GM18909 (cell line): ENCODE measurements around the gene MYH10.

Experiments
- ATAC-seq: cut with Tn5 transposase; IDR thresholded peaks from one replicate; pipeline ENCODE4 v1.9.1; 2021; ENCODE audit warnings: mild to moderate bottlenecking; ENCODE audit not compliant: unreplicated experiment, poor library complexity

Gene MYH10

GRCh38 chr17:8649157-8650118 lies 18.9 kb upstream of the MYH10 start:
- ATAC-seq: no peak

GRCh38 chr17:8647956-8648355 lies 17.4 kb upstream of the MYH10 start:
- ATAC-seq: no peak

GRCh38 chr17:8647202-8647601 lies 16.7 kb upstream of the MYH10 start:
- ATAC-seq: no peak

DNA sequence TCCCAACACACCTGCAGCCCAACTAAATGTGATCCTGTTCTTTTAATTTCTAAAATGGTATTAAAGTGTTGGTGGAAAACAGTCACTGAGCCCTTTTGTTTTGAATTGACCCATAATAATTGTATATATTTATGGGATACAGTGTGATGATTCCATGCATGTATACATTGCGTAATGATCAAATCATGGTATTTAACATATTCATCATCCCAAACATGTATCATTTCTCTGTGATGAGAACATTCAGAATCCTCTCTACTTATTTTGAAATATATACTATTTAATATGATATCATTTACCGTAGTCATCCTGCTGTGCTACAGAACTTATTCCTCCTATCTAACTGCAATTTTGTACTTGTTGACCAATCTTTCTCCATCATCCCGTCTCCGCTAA lies 14.0 kb upstream of the MYH10 start:
- no peak for ATAC-seq

GRCh38 chr17:8643855-8644506 lies 13.5 kb upstream of the MYH10 start:
- ATAC-seq: no peak

GRCh38 chr17:8639709-8640108 lies 9.2 kb upstream of the MYH10 start:
- ATAC-seq: no peak

GRCh38 chr17:8632061-8632460 lies 1.5 kb upstream of the MYH10 start:
- ATAC-seq: no peak

GRCh38 chr17:8631554-8631877 lies 991 bp upstream of the MYH10 start:
- no peak for ATAC-seq

DNA sequence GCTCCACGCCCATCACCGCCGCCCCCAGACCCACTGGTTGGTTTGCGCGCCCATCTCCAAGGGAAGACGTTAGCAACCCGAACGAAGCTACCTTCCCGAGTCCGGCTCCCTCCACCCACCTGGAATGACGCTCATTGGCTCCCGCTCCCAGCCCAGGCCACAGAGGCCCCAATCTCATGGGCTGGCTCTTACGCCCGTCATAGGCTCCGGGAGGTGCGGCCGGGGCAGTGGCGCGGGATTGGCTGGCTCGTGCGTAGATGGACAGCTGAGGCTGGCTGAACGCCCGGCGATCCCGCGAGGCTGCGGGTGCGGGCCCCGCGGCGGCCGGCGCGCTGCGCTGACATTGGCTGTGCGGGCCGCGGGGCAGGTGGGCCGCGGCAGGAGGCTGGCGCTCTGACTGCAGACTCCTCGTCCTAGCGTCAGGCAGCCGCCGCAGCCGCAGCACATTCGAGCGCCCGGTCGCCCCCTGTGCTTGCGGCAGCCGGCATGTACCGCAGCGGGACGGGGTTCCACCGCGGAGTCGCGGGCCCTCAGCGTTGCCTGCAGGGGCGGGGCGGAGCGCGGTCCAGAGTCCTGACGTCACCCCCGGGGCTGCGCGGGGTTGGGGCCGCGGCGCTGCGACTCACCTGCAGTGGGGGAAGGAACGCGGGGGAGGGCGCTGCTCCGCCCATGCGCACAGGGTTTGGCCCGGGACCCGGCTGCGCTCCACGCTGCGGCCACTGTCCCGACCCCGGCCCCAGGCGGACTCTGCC lies 453 bp upstream of the MYH10 start:
- ATAC-seq: peak; percentile 97

- ATAC-seq: no peak
Measured at GRCh38 chr17:8629371-8630226, 926 bp downstream of the MYH10 start.

- no peak for ATAC-seq
Measured at GRCh38 chr17:8628609-8629169, 1.8 kb downstream of the MYH10 start.

- no peak for ATAC-seq
Measured at GRCh38 chr17:8628172-8628571, 2.4 kb downstream of the MYH10 start.

- no peak for ATAC-seq
Measured at GRCh38 chr17:8623591-8623990, 6.9 kb downstream of the MYH10 start.

DNA sequence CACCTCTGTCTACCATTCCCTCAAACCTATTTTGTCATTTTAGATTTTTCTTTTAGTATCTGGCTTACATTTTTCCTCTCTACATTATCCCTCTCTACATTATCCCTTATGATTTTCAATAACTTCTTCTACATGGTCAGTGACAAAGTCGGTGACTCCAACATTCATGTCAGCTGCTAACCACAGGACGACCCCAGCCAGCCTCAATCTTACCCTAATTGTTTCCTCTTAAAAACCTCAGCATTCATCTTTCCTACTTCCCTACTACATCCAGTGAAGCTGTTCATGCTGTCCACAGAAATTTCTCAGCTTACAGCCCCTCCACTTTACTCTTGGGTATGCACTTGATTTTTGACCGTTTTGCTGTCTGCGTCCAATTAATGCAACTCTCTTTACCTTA lies 8.3 kb downstream of the MYH10 start:
- no peak for ATAC-seq

DNA sequence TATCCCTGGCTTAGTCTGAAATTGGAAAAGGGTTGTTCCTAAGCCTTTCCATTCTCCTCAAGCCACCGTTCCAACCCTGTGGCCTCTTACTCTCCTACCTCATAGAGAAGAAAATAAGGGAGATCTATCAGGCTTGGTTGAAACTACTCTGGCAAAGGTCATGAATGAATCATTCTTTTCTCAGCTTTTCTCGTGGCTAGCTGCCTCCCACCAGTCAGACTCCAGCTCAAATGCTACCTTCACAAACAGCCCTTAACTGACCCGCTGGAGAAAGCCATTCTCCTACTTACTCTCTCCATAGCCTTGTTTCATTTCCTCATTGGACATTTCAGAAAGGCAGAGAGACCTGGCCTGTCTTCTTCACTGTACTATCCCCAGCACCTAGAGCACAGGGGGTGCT lies 8.9 kb downstream of the MYH10 start:
- no peak for ATAC-seq

GRCh38 chr17:8619294-8619693 lies 11.2 kb downstream of the MYH10 start:
- ATAC-seq: no peak

- ATAC-seq: no peak
Measured at GRCh38 chr17:8618825-8619224, 11.7 kb downstream of the MYH10 start.

DNA sequence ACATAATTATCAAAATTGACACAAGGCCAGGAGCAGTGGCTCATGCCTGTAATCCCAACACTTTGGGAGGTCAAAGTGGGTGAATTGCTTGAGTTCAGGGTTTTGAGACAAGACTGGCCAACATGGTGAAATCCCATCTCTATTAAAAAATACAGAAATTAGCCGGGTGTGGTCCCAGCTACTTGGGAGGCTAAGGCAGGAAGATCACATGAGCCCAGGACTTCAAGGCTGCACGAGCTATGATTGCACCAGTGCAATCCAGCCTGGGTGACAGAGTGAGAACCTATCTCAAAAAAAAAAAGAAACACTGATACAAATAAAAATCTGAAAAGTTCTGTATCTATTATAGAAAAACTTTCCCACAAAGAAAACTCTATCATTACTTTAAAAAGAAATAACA lies 15.5 kb downstream of the MYH10 start:
- no peak for ATAC-seq

DNA sequence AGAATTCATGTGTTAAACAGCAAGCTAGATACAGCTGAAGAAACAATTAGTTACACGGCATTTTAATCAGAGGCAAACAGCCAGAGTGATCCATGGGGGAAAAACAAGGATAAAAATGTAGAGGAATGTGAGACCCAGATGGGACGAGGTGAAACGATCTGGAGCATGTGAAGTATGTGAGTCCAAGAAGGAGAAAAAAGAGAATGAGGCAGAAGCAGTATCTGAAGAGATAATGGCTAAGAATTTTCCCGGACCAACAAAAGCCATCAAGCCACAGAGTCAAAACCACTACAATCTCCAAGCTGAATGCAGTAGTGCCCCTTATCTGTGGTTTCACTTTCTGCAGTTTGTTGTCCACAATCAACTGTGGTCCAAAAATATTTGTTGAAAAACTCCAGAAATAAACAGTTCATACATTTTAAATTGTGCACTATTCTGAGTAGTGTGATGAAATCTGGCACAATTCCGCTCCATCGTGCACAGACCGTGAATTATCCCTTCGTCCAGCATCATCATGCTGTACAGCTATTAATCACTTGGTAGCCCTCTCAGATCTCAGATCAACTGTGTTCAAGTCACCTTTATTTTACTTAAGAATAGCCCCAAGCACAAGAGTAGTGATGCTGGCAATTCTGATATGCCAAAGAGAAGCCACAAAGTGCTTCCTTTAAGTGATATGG lies 18.8 kb downstream of the MYH10 start:
- no peak for ATAC-seq
